CD4-positive, alpha-beta T cell treated with Interferon gamma for 1 hour (primary cell): ENCODE measurements around the gene ZDHHC17.
"Not testable (repeated sequence)": the region's sequence is repeated elsewhere in the genome, so short reads cannot be mapped to it uniquely, and the experiment has no call there.

Source experiments
- DNase-seq: peaks from one replicate; pipeline ENCODE4 v3.0.0-alpha.2; 2020

ZDHHC17 gene

GRCh38 chr12:76763746-76764675, at the start of gene ZDHHC17:
Gene ZDHHC17, plus strand, starts transcription at chr12:76764115. Its CDS starts 122 bp downstream, at chr12:76764237.
- DNase-seq: peak; percentile 94

GRCh38 chr12:76714415-76714814, 49.5 kb upstream of the ZDHHC17 start:
- DNase-seq: no peak

- no peak for DNase-seq
Measured at GRCh38 chr12:76714861-76715260, 49.1 kb upstream of the ZDHHC17 start.

GRCh38 chr12:76715332-76715731, 48.6 kb upstream of the ZDHHC17 start:
- DNase-seq: no peak

- no peak for DNase-seq
Measured at GRCh38 chr12:76717314-76717713, 46.6 kb upstream of the ZDHHC17 start.

GRCh38 chr12:76719171-76720041, 44.5 kb upstream of the ZDHHC17 start:
- no peak for DNase-seq

- no peak for DNase-seq
Measured at GRCh38 chr12:76720068-76720467, 43.8 kb upstream of the ZDHHC17 start.

- no peak for DNase-seq
Measured at GRCh38 chr12:76726626-76727025, 37.3 kb upstream of the ZDHHC17 start.

- not testable (repeated sequence) for DNase-seq
Measured at GRCh38 chr12:76732188-76732587, 31.7 kb upstream of the ZDHHC17 start.

GRCh38 chr12:76737689-76738088, 26.2 kb upstream of the ZDHHC17 start:
- DNase-seq: not testable (repeated sequence)

- no peak for DNase-seq
Measured at GRCh38 chr12:76738824-76739579, 24.9 kb upstream of the ZDHHC17 start.

GRCh38 chr12:76739896-76740295, 24.0 kb upstream of the ZDHHC17 start:
- DNase-seq: no peak

GRCh38 chr12:76740501-76740900, 23.4 kb upstream of the ZDHHC17 start:
- no peak for DNase-seq

- DNase-seq: no peak
Measured at GRCh38 chr12:76745343-76745742, 18.6 kb upstream of the ZDHHC17 start.

GRCh38 chr12:76746516-76746915, 17.4 kb upstream of the ZDHHC17 start:
- no peak for DNase-seq

GRCh38 chr12:76747245-76747644, 16.7 kb upstream of the ZDHHC17 start:
- no peak for DNase-seq

- DNase-seq: no peak
Measured at GRCh38 chr12:76755829-76756379, 8.0 kb upstream of the ZDHHC17 start.

- DNase-seq: no peak
Measured at GRCh38 chr12:76757694-76758093, 6.2 kb upstream of the ZDHHC17 start.

- DNase-seq: no peak
Measured at GRCh38 chr12:76762601-76762980, 1.3 kb upstream of the ZDHHC17 start.

- no peak for DNase-seq
Measured at GRCh38 chr12:76764856-76765255, 941 bp downstream of the ZDHHC17 start.

GRCh38 chr12:76765598-76765997, 1.7 kb downstream of the ZDHHC17 start:
- DNase-seq: no peak

GRCh38 chr12:76766161-76766560, 2.2 kb downstream of the ZDHHC17 start:
- no peak for DNase-seq

GRCh38 chr12:76768576-76768975, 4.7 kb downstream of the ZDHHC17 start:
- no peak for DNase-seq
